Lower leg skin (tissue), 4 donors: ENCODE results near the gene NCAPG2. TPM values are rescaled to one million over a fixed set of nuclear protein-coding genes. Genes with fewer than 3 reads are reported as not detected.

Experiments used
- DNase-seq, 2 donors: peaks; one replicate each; pipeline ENCODE4 v3.0.0-alpha.2; 2019; ENCODE audit warnings: low spot score in 2 of 2
- H3K4me3 ChIP-seq: fragments of 200-600 bp; sonication (generic); 2 replicates; pipeline ENCODE4 v1.5.1; 2017; ENCODE audit warnings: mild to moderate bottlenecking, low read depth; ENCODE audit not compliant: poor library complexity, severe bottlenecking
- CTCF ChIP-seq, 3 donors: fragments of 450-650 bp; IDR thresholded peaks; one replicate each; pipeline ENCODE4 v1.5.1; 2016; ENCODE audit warnings: antibody characterized with exemption in 3 of 3, mild to moderate bottlenecking in 3 of 3, moderate library complexity in 2 of 3
- POLR2A ChIP-seq, 2 donors: fragments of 450-650 bp; IDR thresholded peaks; one replicate each; pipeline ENCODE4 v1.6.1; 2016 to 2017; ENCODE audit warnings: antibody characterized with exemption in 2 of 2, mild to moderate bottlenecking in 1 of 2, moderate library complexity in 1 of 2
- WGBS, 2 donors: methylation state at CpG; one replicate each; pipeline ENCODE4 v1.1.5; 2018; 5-methylcytosine and 5-hydroxymethylcytosine counted together
- intact Hi-C: fragments of 100-400 bp; cut with DNase I; formaldehyde crosslinking; loops from one replicate; pipeline ENCODE4 v1.15.0; 2023; ENCODE audit warnings: low total_unique reads
- total RNA-seq, 4 donors: library from RNA; depleted of rRNA; stranded (reverse); fragments of >200 nt; gene quantifications; one replicate each; pipeline ENCODE4 v1.1.0, GENCODE V29; 2016

The NCAPG2 gene
- total RNA-seq, 4 donors from 2014 or later = 5.2 to 9.7 (median 6.1) TPM

DNA sequence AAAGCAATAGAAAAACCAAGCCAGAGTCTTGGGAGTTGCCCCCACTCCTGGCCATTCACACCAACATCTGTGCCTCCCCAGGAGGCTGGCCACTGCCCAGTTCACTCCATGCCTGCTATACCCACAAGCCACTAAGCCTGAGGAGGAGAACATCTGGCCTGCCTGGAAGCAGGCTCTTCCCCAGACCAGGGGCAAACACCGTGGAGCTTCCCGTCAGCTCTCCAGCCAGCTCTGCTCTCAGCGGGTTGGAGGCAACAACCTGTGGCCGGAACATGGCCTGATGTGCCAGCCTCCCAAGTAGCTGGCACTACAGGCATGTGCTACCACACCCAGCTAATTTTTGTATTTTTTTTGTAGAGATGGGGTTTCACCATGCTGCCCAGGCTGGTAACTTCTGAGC lies 107.9 kb downstream of the NCAPG2 start:
- 95 to 96% methylated on average over 4 of the region's 4 CpGs for WGBS, 2 donors

GRCh38 chr7:158596309-158596708 lies 108.3 kb downstream of the NCAPG2 start:
- TF ChIP-seq POLR2A (IDR thresholded peaks at IDR 0.05) = no peak
- TF ChIP-seq CTCF (IDR thresholded peaks at IDR 0.05) = no peak
- WGBS, 2 donors = 92 to 93% methylated on average over 4 of the region's 4 CpGs
- DNase-seq = peak in 1 of 2 donors; percentile 39
- no peak overlapping the region for H3K4me3 ChIP-seq
- intact Hi-C loops = no loop called here

More for the DNA sequence above, 107.9 kb downstream of the NCAPG2 start:
- no peak overlapping the region for H3K4me3 ChIP-seq
- peak in 1 of 2 donors; percentile 10 for DNase-seq
- TF ChIP-seq CTCF (IDR thresholded peaks at IDR 0.05) (no peak), POLR2A (IDR thresholded peaks at IDR 0.05) (no peak)
- intact Hi-C loops = no loop called here

- peak in 1 of 2 donors; percentile 37 for DNase-seq
- H3K4me3 ChIP-seq = no peak overlapping the region
- TF ChIP-seq CTCF (IDR thresholded peaks at IDR 0.05) = no peak
- TF ChIP-seq POLR2A (IDR thresholded peaks at IDR 0.05) = no peak
- WGBS, 2 donors = 57 to 61% methylated on average over 3 of the region's 3 CpGs
- intact Hi-C loops = no loop called here
Measured at GRCh38 chr7:158595068-158595467, 109.5 kb downstream of the NCAPG2 start.

- H3K4me3 ChIP-seq = no peak overlapping the region
- no peak for TF ChIP-seq POLR2A (IDR thresholded peaks at IDR 0.05)
- no peak for TF ChIP-seq CTCF (IDR thresholded peaks at IDR 0.05)
- no peak for DNase-seq
- 88 to 100% methylated on average over 1 of the region's 1 CpG for WGBS, 2 donors
- intact Hi-C loops = no loop called here
Measured at GRCh38 chr7:158592541-158592940, 112.1 kb downstream of the NCAPG2 start.

GRCh38 chr7:158591944-158592343 lies 112.7 kb downstream of the NCAPG2 start:
- DNase-seq = no peak
- intact Hi-C loops = no loop called here
- TF ChIP-seq POLR2A (IDR thresholded peaks at IDR 0.05) (no peak), CTCF (IDR thresholded peaks at IDR 0.05) (no peak)
- WGBS, 2 donors = 89% methylated on average over 15 of the region's 15 CpGs
- no peak overlapping the region for H3K4me3 ChIP-seq

GRCh38 chr7:158590181-158590530 lies 114.4 kb downstream of the NCAPG2 start:
- 89 to 93% methylated on average over 12 of the region's 12 CpGs for WGBS, 2 donors
- no peak for TF ChIP-seq CTCF (IDR thresholded peaks at IDR 0.05)
- TF ChIP-seq POLR2A (IDR thresholded peaks at IDR 0.05) = no peak
- DNase-seq = no peak
- no peak overlapping the region for H3K4me3 ChIP-seq
- intact Hi-C loops = no loop called here
